Measurements from ENCODE around the gene IRF2BP2.

DNA sequence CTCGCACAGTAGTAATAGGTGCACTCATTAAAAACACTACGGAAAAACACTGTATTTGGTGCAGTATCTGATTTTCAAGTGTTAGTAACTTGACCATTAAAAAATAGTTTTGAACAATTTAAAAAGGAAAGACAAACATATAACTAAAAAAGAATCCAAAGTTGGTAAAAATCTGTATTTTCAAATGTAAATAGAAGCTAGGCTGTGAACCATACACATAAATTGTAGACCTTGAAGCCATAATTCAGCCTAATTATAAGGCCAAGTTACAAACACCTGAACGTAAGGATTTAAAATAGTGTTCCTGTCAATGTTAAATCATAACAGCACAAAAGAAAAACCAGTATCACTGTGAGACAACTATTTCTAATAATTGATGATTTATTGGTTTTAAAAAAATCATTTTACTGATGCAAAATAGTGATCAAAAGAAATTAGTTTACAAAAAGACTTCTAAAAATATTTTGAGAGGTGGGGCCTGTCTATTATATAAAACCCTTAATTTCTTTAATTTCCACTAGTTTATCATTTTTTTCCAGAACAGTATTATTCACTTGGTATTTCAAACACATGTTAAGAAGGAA, 4.5 kb downstream of the IRF2BP2 start:
- no peak for TF ChIP-seq POLR2A (IDR thresholded peaks at IDR 0.05)
- TF ChIP-seq, protein P1, sequence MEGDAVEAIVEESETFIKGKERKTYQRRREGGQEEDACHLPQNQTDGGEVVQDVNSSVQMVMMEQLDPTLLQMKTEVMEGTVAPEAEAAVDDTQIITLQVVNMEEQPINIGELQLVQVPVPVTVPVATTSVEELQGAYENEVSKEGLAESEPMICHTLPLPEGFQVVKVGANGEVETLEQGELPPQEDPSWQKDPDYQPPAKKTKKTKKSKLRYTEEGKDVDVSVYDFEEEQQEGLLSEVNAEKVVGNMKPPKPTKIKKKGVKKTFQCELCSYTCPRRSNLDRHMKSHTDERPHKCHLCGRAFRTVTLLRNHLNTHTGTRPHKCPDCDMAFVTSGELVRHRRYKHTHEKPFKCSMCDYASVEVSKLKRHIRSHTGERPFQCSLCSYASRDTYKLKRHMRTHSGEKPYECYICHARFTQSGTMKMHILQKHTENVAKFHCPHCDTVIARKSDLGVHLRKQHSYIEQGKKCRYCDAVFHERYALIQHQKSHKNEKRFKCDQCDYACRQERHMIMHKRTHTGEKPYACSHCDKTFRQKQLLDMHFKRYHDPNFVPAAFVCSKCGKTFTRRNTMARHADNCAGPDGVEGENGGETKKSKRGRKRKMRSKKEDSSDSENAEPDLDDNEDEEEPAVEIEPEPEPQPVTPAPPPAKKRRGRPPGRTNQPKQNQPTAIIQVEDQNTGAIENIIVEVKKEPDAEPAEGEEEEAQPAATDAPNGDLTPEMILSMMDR (IDR thresholded peaks at IDR 0.05): no peak
